CD4-positive, alpha-beta T cell treated with Interferon alpha-2 for 1 hour (primary cell): ENCODE data around the gene OPALIN.

Source experiments
- DNase-seq, 2 donors: peaks; one replicate each; pipeline ENCODE4 v3.0.0-alpha.2; 2020 to 2022

Gene OPALIN

GRCh38 chr10:96358851-96359540 is at the start of gene OPALIN:
OPALIN (minus strand) TSS chr10:96359002; CDS start chr10:96358896, 106 bp downstream.
- DNase-seq = no peak

GRCh38 chr10:96408201-96408600 is 49.4 kb upstream of the OPALIN start:
- no peak for DNase-seq

- no peak for DNase-seq
Measured at GRCh38 chr10:96407560-96408069, 48.8 kb upstream of the OPALIN start.

GRCh38 chr10:96406091-96406490 is 47.3 kb upstream of the OPALIN start:
- DNase-seq = no peak

GRCh38 chr10:96402417-96403305 is 43.9 kb upstream of the OPALIN start:
- no peak for DNase-seq

GRCh38 chr10:96401036-96401435 is 42.2 kb upstream of the OPALIN start:
- no peak for DNase-seq

GRCh38 chr10:96400465-96400864 is 41.7 kb upstream of the OPALIN start:
- DNase-seq = no peak

GRCh38 chr10:96397902-96398301 is 39.1 kb upstream of the OPALIN start:
- DNase-seq = no peak

GRCh38 chr10:96395931-96396877 is 37.4 kb upstream of the OPALIN start:
- DNase-seq = peak; percentile 58 to 60

- DNase-seq = no peak
Measured at GRCh38 chr10:96390460-96390864, 31.7 kb upstream of the OPALIN start.

- no peak for DNase-seq
Measured at GRCh38 chr10:96389785-96390184, 31.0 kb upstream of the OPALIN start.

- DNase-seq = no peak
Measured at GRCh38 chr10:96387601-96388000, 28.8 kb upstream of the OPALIN start.

- no peak for DNase-seq
Measured at GRCh38 chr10:96387161-96387560, 28.4 kb upstream of the OPALIN start.

GRCh38 chr10:96384506-96384905 is 25.7 kb upstream of the OPALIN start:
- no peak for DNase-seq

- DNase-seq = peak in 1 of 2 donors; percentile 52
Measured at GRCh38 chr10:96380821-96381220, 22.0 kb upstream of the OPALIN start.

GRCh38 chr10:96379758-96380157 is 21.0 kb upstream of the OPALIN start:
- DNase-seq = no peak

GRCh38 chr10:96378741-96379140 is 19.9 kb upstream of the OPALIN start:
- DNase-seq = no peak

GRCh38 chr10:96377816-96378294 is 19.1 kb upstream of the OPALIN start:
- no peak for DNase-seq

GRCh38 chr10:96376483-96376882 is 17.7 kb upstream of the OPALIN start:
- no peak for DNase-seq

GRCh38 chr10:96374985-96375830 is 16.4 kb upstream of the OPALIN start:
- DNase-seq = peak; percentile 68 to 69

GRCh38 chr10:96374639-96374984 is 15.8 kb upstream of the OPALIN start:
- DNase-seq = no peak

GRCh38 chr10:96374004-96374403 is 15.2 kb upstream of the OPALIN start:
- no peak for DNase-seq
